Stimulated activated CD8-positive, alpha-beta memory T cell treated with anti-CD3 and anti-CD28 coated beads, Interleukin-7, amount 100 ng/mL, for 1 hour (primary cell): ENCODE results near the gene TRMT10C.
"Not testable (repeated sequence)": the region's sequence is repeated elsewhere in the genome, so short reads cannot be mapped to it uniquely, and the experiment has no call there.

Experiments used
- DNase-seq, 2 donors: peaks; one replicate each; pipeline ENCODE4 v3.0.0-alpha.2; 2020; ENCODE audit warnings: low read depth in 2 of 2

The TRMT10C gene

DNA sequence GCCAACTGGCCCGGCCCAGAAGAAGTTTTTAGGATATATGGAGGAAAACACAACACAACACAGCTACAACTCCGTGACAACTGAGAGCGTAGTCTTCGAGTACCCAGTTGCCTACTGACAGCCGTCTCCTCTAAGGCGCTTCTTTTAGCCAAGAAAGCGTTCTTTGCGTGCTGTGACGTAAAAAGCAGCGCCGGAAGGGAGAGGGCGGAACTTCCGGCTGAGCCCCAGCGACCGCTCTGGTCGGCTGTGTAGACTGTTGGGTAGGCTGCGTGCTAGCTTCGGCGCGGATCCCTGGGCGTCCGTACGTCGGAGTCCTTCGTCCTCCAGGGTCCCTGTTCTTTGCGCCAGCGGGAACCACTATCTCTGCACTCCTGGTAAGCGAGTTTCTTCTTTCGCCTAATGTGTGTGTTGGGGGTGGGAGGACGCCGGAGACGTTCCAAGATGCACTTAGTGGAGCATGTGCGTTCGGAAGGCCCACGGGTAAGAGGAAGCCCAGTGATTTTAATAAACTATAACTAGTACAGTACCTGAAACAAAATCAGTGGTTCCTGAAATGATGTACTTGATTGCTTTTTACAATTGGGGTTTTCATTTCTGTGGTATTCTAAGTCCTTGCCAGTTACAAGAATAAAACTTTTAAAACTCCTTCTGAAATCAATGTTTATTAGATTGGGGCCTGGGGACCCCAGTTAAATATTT, at the start of gene TRMT10C:
Gene TRMT10C (plus strand): TSS at position 239 of the 699 bp plus-strand sequence. CDS start 2,914 bp downstream, outside the sequence.
- peak; percentile 82 for DNase-seq

DNA sequence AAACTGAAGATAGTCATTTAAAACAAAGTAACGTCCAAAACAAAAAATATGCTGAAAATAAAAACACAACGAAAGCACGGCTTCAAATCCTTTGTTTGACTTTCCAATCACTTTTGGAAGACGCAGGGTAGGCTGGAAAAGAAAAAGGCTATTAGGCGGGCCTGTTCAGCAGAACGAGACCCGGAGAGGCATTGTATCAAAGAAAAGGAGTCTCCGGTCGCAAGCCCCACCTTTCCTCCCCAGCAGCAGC, 49.3 kb upstream of the TRMT10C start:
- no peak for DNase-seq

DNA sequence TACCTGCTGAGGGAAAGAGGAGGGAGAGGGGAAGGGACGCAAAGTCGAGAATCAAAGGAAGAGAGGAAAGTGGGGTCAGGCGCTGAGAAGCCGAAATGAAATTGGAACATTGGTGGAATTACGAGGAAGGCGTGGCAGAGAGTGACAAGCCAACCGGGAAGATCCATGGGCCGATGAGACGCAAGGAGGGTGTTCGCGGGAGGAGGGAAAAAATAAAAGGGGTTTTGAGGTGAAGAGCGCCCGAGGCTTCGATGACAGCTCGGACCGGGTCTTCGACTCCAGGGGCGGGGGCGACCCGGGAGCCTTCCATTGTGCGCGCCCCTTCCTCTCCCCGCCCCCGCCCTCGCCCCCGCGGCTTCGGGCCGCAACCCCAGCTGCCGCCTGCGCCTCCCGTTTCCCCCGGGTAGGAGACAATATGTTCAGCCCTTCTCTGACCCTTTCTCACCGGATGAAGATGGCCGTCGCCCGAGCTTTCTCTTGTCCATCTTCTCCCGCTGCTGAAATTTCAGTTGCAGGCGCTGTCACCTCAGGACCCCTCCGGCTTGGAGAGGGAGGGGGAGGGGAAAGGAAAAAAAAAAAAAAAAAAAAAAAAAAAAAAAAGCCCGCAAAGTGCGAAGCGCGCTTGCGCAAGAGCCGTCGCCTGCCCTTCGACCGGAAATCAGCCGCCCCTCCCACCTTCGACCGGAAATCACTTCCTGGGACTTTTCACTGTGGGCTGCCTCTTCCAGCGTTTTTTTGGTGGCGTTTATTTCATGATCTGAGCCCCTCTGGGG, 48.8 kb upstream of the TRMT10C start, which contains the start of gene SENP7:
Gene SENP7 (minus strand): TSS at position 567 of the 773 bp plus-strand sequence. CDS start 82 bp downstream, at position 485.
- peak; percentile 36 to 60 for DNase-seq

DNA sequence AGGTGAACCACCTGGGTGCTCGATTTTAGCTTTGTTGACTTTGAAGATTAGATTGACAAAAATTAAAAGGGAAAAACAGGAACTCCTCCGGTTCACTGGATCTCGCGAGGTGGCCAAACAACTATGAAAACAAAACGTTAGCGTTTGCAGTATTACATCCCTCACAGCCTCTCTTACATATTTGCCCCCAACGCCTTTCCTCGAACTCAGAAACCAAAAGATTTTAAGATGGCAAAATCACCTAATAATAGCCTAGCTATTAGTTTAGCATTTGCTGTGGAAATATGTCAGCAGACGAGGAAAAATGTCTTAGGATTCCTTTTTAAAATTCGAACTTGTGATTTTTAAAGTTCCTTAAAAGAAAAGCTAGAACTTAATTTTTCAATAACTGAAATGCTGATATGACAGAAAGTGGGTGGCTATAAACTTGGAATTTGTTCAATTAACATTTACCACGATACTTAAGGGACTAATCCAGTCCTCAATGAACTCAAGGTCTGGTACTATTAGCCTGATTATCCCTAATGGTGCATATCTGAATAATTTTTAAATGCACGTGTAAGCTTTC, 48.2 kb upstream of the TRMT10C start:
- DNase-seq: no peak

DNA sequence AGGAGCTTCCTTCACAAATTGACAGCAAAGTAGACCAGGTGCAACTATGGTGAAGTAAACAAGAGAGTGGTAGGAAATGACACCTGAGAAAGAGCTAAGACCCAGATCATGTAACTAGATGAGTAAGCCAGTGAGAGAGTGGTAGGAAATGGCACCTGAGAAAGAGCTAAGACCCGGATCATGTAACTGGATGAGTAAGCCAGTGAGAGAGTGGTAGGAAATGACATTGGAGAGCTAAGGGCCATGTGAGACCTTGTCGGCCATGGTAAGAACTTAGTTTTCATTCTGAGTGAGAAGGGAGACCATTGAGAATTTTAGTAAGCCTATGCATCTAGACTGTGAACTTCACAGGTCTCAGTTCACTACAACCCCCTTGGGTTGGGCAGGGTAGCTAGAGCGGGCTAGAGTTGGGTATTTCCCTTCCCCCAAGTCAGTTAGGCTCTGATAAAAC, 43.2 kb upstream of the TRMT10C start:
- no peak for DNase-seq

DNA sequence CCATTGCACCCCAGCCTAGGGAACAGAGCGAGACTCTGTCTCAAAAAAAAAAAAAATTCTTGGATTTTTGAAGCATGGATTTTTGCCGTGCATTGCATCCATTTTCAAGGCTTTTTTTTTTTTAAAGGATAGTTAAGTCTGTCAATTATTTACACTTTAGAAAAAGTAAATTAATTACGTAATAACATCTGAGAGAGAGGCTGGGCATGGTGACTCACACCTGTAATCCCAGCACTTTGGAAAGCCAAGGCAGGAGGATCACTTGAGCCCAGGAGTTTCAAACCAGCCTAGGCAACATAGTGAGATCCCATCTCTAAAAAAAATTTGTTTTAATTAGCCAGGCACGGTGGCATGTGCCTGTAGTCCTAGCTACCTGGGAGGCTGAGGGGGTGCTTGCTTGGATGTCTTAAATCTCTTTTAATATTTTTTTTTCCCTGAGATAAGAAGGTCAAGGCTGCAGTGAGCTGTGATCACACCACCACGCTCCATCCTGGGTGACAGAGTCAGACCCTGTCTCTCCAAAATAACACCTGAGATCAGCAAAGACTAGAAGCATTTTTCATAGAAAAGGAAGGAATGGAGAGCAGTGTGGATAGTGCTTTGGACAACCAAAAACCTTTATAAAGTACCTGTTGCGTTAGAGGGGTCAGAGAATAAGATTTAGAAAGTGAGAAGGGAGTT, 41.8 kb upstream of the TRMT10C start:
- no peak for DNase-seq

DNA sequence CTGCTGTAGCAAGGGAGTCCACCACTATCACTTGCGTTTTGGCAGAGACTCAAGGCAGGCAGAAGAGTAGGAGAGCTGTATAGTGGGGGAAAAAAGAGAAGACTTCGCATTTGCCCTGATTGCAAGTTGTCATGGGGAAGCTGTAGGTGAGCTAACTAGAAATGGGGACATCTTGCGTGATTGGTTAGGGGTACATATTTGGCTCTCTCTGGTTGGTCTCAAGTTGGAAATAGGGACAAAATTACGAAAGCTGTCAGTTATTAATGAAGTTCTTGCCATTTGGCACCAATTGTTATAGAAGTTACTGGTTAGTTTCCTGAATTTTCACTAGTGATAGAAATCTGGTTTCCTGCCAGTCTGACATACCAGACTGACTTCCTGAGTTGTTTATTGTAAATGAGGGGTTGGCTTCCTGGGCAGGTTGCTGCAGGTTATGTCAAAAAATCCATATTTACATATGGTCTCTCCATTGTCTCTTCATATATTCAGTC, 40.4 kb upstream of the TRMT10C start:
- no peak for DNase-seq

DNA sequence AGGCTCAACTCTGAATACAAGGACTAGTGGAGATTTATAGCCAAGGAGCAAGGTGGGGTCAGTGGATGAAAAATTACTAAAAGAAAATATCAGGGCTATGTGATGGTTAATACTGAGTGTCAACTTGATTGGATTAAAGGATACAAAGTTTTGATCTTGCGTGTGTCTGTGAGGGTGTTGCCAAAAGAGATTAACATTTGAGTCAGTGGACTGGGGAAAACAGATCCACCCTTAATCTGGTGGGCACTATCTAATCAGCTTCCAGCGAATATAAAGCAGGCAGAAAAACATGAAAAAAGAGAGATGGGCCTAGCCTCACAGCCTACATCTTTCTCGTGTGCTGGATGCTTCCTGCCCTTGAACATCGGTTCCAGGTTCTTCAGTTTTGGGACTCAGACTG, 34.2 kb upstream of the TRMT10C start:
- no peak for DNase-seq

DNA sequence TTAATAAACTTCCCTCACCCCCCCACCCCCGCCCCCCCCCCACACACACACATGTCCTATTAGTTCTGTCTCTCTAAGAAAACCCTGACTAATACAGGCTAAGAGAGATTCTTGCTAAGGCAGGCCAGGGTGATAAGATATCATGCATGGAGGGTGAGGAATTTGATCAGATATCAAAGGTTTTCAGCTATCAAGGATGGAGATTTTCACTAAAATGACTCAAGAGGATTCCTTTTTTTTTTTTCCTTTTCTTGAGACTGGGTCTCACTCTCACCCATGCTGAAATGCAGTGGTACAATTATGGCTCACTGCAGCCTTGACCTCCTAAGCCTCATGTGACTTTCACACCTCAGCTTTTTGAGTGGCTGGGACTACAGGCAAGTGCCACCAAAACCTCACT, 33.8 kb upstream of the TRMT10C start:
- DNase-seq: no peak

DNA sequence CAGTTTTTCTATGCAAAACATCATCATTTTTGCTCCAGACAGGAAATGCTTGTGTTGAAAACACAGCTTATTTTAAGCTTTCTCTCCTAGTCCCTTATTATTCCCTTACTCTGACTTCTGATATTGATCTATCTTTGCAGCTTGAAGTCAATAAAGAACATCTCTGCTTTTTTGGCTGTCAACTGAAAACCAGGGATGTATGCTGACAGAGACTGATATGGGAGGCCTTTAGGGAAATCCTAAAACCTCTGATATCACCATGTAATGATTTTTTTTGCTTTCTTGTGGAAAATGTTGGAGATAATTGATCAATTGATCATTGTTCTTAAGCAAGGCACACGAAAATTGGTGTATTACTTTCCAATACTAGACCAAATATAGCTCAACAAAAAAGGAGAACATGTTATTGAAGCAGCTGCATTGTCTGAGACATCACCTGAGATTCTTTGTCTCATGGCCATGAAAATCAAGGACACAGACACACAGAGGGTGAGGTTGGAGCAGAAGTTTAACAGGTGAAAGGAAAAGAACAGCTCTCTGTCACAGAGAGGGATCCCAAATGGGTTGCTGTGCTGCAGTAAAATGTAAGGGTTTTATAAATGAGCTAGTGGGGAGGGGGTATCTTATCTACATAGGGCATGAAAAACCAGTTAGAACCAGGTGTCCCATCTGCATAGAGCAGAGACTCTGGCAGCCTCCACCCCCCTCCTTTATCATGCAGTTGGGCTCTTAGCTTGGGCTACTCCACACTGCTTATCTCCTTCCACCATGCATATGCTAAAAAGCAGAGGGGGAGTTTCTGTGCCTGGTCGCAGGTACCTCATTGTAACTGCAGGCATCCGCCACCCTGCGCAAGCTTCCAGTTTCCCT, 31.6 kb upstream of the TRMT10C start:
- no peak for DNase-seq

DNA sequence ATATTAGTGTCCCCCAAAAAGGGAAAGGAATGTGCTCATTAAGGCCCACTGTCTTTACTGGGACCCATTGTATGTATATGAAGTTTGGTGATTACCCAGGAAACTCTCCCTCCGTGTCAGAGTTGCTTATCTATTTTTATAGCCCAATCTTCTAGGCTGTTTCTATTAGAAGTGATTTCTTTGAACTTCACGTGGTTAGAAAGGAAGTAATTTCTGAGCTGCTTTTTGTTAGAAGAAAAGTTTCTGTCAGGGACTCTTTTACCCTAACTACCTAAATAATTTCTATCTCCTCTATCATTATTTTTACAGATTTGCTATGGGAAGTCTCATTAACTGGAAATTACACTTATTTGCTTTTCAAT, 31.0 kb upstream of the TRMT10C start:
- DNase-seq: no peak

DNA sequence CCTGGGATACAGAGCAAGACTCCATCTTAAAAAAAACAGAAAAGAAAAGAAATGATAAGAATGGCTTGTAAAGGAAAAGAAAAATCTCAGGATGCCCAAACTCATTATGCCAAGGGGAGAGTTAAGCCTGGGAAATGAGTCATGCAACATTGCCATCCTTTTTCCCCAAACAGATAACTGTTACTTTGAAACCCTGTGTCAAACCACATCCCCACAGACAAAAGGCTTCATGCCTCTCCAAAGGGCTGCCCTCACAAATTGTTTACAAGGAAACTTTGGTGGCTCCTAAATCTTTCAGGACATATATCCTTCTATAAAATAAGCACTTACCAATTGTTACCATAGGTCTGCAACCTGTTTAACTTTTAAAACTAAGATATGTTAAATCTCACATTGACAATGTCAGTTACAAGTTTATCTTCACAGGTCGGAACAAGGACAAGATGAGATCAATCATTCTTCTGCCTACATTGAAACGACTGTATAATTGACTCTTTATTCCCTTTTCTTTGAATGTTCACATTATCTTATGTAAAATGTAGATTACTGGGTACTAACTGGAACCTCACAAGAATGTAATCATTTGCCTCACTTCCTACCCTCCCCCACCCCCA, 30.1 kb upstream of the TRMT10C start:
- no peak for DNase-seq

DNA sequence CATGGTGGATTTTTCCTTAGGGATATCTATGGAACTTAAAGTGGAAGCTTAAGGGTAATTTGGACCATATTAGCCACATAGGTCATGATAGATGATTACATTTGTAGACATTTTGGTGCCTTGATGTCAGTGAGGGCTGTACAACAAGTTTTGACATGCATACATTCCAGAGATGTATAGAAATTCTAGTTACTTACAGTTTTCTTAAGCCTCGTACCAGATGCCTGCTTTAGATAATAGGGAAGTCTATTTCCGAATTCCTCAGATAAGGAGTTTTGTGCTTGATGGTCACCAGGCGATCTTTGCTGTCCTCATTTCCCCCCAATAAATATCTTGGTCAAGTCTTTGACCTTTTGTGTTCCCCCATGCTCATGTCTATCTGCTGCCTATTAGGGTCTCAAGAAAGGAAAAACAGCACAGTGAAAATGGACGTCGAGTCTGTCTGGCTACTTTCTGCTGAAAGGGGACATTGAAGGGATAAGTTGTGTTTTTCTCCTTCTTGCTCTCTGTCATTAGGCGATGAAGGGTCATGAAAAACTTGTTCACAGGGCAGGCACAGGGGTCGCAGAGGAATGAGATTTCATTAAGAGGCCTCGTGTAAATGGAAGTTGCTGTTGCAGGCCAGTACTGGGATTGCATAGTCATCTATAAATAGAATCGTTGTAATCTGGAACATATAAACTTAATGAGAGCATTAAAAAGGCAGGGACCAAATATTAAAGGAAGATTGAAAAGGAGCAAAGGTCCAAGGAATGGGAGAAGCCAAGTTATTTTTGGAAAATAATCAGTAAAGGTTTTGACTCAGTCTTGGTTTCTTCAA, 28.7 kb upstream of the TRMT10C start:
- no peak for DNase-seq

DNA sequence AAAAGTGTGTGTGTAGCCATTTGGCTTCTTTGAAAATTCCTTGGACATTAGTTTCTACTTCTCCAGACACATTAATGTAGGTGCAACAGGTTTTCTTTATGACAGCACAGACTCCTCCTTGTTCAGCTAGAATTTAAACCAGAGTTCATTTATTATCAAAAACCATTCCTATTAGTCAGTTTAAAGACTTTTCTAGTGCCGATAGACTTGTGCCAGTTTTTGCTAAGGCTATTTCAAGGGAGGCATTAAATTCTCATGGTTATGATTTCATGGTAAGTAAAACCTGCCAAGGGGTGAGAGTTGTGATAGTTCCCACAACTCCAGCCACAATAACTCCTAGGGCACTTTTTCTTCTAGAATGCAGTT, 28.1 kb upstream of the TRMT10C start:
- DNase-seq: no peak

DNA sequence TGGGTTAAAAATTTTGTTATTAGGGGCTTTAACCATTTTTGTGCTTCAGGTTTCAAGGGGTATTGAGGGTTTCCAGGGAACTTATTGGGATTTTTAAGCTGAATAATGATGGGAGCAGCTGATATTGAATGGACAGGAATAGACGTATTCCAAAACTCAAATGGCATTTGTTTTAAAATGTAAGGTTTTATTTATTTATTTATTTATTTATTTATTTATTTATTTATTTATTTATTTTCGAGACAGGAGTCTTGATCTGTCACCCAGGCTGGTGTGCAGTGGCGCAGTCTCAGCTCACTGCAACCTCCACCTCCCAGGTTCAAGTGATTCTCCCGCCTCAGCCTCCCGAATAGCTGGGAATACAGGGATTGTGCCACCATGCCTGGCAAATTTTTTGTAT, 26.4 kb upstream of the TRMT10C start:
- DNase-seq: no peak

DNA sequence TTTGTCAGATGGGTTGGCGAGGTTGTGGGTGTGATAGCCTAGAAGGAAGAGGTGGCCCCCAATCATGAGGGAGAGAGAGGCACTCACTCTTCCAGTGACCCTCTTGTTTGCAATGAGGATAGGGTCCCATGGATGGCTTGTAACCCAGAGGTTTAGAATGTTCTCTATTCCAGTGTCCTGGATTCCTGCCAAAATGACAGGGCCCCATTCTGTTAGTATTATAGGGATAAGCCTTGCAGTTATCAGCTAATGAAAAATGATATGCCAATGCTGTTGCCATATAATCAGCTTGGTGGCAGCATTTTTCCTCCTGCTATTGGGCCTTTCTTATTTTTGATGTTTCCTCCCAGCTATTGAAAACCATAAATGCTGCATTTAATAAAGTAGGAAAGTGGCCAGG, 25.4 kb upstream of the TRMT10C start:
- DNase-seq: no peak

DNA sequence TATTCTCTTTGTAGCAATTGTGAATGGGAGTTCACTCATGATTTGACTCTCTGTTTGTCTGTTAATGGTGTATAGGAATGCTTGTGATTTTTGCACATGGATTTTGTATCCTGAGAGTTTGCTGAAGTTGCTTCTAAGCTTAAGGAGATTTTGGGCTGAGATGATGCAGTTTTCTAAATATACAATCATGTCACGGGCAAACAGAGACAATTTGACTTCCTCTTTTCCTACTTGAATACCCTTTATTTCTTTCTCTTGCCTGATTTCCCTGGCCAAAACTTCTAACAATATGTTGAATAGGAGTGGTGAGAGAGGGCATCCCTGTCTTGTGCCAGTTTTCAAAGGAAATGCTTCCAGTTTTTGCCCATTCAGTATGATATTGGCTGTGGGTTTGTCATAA, 24.7 kb upstream of the TRMT10C start:
- not testable (repeated sequence) for DNase-seq

DNA sequence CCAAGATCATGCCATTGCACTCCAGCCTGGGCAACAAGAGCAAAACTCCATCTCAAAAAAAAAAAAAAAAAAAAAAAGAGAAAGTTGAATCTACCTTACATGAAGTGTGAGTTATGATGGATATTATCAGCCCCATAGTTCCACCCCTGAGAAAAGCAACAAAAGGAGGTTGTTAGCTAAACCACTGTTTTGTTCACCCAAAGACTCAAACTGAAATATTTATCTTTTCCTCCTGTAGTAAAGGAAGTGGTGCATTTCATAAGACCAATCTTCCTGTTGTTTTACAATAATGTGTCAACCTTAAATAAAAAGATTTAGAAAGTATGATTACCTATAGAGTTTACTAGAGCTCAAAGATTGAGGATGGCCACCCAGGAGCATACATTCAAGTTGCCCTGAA, 18.7 kb upstream of the TRMT10C start:
- DNase-seq: no peak

DNA sequence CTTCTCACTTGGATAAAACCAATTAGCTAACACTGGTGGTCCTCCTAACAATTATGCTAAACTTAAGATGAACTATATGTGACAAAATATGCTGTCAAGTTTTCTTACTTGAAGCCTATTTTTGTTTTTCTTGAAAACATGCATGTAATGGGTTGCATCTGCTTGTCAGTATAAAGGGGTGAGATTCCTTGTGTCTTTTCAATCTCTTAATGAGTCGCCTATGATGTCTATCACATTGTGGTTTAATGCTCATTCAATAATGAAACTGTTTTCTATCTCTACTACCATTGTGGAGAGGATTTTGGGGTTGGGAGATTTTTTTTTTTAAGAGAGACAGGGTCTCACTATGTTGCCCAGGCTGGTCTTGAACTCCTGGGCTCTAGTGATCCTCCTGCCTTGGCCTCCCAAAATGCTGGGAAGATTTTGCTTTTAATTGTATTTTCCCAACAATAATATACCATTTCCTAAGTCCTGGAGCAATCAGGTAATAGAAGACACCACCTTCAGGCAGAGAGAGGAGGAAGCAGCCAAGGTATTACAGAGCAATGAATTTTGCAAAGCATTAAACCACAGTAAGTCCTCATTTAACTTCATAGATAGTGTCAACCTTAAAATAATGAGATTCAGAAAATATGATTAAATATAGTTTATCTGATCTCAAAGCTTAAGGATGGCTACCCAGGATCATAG, 17.4 kb upstream of the TRMT10C start:
- no peak for DNase-seq
